Cardiac muscle cell (in vitro differentiated cells and primary cell): Measurements from ENCODE around the gene SEC24C. TPM values are rescaled to one million over a fixed set of nuclear protein-coding genes. Genes with fewer than 3 reads are reported as not detected.

Experiments used
- DNase-seq, 2 donors: peaks; one replicate each; pipeline versions ENCODE4 v3.0.0 to v3.0.0-alpha.2; 2010 to 2017; ENCODE audit warnings: low read depth in 1 of 2, low spot score in 1 of 2
- H3K27ac ChIP-seq: fragments of 200-600 bp; sonication (generic); 2 replicates; pipeline ENCODE4 v1.5.1; 2016
- H3K27me3 ChIP-seq: fragments of 200-600 bp; sonication (generic); 2 replicates; pipeline ENCODE4 v1.6.0; 2016; ENCODE audit warnings: control low read depth
- H3K36me3 ChIP-seq: fragments of 200-600 bp; sonication (generic); 2 replicates; pipeline ENCODE4 v1.5.1; 2016; ENCODE audit warnings: control low read depth
- H3K4me1 ChIP-seq: fragments of 200-600 bp; sonication (generic); 2 replicates; pipeline ENCODE4 v1.8.1; 2017; ENCODE audit warnings: low read depth, mild to moderate bottlenecking, mixed run types
- H3K4me3 ChIP-seq: fragments of 200-600 bp; sonication (generic); 2 replicates; pipeline ENCODE4 v1.5.1; 2016; ENCODE audit warnings: mild to moderate bottlenecking
- H3K9me3 ChIP-seq: fragments of 200-600 bp; sonication (generic); 2 replicates; pipeline ENCODE4 v1.5.1; 2017; ENCODE audit warnings: low read depth, mild to moderate bottlenecking, control low read depth
- polyA plus RNA-seq: library from polyadenylated mRNA; unstranded; fragments of >200 nt; fragmentation: Nextera tagmentation; extraction: Ambion mirVana; gene quantifications from 2 replicates; pipeline ENCODE4 v1.2.1, GENCODE V29; 2016
- total RNA-seq: library from RNA; depleted of rRNA; stranded (reverse); fragments of >200 nt; gene quantifications from 2 replicates; pipeline ENCODE4 v1.2.3, GENCODE V29; 2016
- TF ChIP-seq, protein P1 (sequence below): IDR thresholded peaks from 2 replicates; pipeline ENCODE4 v1.5.1; 2012; ENCODE audit warnings: low read depth, mild to moderate bottlenecking, low read length

SEC24C gene
- total and polyA plus RNA-seq, 2 experiments from 2014 or later: 65.2 to 68.7 TPM

DNA sequence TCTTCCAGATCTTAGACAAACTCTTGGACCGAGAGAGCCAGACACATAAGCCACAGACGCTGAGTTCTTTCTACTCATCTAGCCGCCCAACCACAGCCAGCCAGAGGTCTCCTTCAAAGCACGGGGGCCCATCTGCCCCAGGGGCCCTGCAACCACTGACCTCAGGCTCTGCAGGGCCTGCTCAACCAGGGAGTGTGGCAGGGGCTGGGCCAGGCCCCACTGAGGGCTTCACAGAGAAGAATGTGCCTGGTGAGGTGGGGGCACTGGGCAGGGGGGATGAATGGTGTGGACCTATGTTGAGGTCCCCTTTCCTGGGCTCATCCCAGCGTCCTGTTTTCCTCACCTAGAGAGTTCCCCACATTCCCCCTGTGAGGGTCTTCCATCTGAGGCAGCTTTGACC is 52.6 kb downstream of the SEC24C start:
- H3K27ac ChIP-seq: no peak overlapping the region
- H3K36me3 ChIP-seq: peaks cover 26% of the 10 kb centered on the region
- H3K4me1 ChIP-seq: no peaks in the 10 kb centered on the region
- no peak for DNase-seq
- H3K9me3 ChIP-seq: no peaks in the 10 kb centered on the region
- H3K4me3 ChIP-seq: no peak overlapping the region
- TF ChIP-seq, protein P1, sequence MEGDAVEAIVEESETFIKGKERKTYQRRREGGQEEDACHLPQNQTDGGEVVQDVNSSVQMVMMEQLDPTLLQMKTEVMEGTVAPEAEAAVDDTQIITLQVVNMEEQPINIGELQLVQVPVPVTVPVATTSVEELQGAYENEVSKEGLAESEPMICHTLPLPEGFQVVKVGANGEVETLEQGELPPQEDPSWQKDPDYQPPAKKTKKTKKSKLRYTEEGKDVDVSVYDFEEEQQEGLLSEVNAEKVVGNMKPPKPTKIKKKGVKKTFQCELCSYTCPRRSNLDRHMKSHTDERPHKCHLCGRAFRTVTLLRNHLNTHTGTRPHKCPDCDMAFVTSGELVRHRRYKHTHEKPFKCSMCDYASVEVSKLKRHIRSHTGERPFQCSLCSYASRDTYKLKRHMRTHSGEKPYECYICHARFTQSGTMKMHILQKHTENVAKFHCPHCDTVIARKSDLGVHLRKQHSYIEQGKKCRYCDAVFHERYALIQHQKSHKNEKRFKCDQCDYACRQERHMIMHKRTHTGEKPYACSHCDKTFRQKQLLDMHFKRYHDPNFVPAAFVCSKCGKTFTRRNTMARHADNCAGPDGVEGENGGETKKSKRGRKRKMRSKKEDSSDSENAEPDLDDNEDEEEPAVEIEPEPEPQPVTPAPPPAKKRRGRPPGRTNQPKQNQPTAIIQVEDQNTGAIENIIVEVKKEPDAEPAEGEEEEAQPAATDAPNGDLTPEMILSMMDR: no peak
- H3K27me3 ChIP-seq: no peaks in the 10 kb centered on the region

DNA sequence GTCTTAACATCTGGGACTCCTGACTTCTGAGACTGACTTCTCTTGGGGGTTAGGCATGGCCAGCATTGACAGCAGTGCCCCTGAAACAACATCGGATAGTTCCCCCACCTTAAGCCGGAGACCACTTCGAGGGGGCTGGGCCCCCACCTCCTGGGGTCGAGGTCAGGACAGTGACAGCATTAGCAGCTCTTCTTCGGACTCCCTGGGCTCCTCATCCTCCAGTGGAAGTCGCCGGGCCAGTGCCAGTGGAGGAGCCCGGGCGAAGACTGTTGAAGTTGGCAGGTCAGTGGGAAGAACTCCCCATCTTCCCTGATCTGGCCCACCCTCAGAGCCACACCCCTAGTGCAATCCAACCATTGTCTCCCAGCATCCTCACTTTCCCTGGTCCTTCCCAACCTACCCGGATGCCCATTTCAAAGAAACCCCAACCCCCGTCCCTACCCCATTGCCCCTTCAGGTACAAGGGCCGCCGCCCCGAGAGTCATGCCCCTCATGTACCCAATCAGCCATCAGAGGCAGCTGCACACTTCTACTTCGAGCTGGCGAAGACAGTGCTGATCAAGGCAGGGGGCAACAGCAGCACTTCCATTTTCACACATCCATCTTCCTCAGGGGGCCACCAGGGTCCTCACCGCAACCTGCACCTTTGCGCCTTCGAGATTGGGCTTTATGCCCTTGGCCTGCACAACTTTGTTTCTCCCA is 53.3 kb downstream of the SEC24C start:
- H3K4me1 ChIP-seq: no peaks in the 10 kb centered on the region
- peaks cover 31% of the 10 kb centered on the region for H3K36me3 ChIP-seq
- TF ChIP-seq, protein P1: no peak

DNA sequence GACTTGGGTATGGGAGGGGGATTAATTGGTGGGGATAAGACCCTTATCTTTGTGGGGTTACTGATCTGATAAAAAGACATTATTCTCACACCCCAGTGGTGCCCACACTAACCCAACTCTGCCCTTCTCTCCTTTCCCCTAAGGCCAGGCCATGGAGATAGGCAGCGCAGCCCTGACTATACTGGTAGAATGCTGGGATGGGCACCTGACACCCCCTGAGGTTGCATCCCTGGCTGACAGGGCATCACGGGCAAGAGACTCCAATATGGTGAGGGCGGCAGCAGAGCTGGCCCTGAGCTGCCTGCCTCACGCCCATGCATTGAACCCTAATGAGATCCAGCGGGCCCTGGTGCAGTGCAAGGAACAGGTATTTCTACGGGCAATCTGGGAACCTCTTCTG is 53.9 kb downstream of the SEC24C start:
- Histone ChIP-seq H3K27me3 (no peaks in the 10 kb centered on the region), H3K36me3 (peaks cover 36% of the 10 kb centered on the region), H3K4me3 (no peak overlapping the region), H3K27ac (no peak overlapping the region), H3K9me3 (no peaks in the 10 kb centered on the region), H3K4me1 (no peaks in the 10 kb centered on the region)
- TF ChIP-seq, protein P1: no peak
- no peak for DNase-seq

More for the DNA sequence above, 53.3 kb downstream of the SEC24C start:
- no peak for DNase-seq
- no peaks in the 10 kb centered on the region for H3K9me3 ChIP-seq
- no peaks in the 10 kb centered on the region for H3K27me3 ChIP-seq
- H3K27ac ChIP-seq: no peak overlapping the region
- no peak overlapping the region for H3K4me3 ChIP-seq

DNA sequence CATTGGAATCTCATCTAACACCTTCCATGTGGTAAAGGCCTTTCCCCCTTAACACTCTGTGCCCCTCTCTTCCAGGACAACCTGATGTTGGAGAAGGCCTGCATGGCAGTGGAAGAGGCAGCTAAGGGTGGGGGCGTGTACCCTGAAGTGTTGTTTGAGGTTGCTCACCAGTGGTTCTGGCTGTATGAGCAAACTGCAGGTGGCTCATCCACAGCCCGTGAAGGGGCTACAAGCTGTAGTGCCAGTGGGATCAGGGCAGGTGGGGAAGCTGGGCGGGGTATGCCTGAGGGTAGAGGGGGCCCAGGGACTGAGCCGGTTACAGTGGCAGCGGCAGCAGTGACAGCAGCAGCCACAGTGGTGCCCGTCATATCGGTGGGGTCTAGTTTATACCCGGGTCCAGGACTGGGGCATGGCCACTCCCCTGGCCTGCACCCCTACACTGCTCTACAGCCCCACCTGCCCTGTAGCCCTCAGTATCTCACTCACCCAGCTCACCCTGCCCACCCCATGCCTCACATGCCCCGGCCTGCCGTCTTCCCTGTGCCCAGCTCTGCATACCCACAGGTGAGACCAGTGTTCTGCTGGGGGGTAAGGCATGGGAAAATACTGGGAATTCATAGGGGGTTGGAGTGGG is 54.9 kb downstream of the SEC24C start:
- no peak overlapping the region for H3K27ac ChIP-seq
- no peak overlapping the region for H3K4me3 ChIP-seq
- no peaks in the 10 kb centered on the region for H3K9me3 ChIP-seq
- H3K27me3 ChIP-seq: no peaks in the 10 kb centered on the region
- no peaks in the 10 kb centered on the region for H3K4me1 ChIP-seq
- DNase-seq: no peak
- TF ChIP-seq, protein P1: no peak
- H3K36me3 ChIP-seq: peaks cover 38% of the 10 kb centered on the region

DNA sequence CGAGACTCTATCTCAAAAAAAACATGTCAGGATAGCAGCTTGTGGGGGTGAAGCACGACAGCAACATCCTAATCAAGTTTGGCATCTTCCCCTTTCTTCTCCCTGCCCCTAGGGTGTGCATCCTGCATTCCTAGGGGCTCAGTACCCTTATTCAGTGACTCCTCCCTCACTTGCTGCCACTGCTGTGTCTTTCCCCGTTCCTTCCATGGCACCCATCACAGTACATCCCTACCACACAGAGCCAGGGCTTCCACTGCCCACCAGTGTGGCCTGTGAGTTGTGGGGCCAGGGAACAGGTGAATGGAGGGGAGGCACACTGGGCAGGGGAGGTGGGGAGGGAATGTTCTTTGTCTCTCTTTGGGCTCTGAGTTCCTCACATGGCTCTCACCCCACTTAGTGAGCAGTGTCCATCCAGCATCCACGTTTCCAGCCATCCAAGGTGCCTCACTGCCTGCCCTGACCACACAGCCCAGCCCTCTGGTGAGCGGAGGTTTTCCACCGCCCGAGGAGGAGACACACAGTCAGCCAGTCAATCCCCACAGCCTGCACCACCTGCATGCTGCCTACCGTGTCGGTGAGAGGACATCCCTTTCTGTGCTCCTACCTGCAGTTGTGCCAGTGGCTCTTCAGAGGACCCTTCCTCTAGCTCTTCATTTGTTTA is 55.9 kb downstream of the SEC24C start:
- H3K36me3 ChIP-seq: peaks cover 34% of the 10 kb centered on the region
- H3K27me3 ChIP-seq: no peaks in the 10 kb centered on the region
- H3K4me1 ChIP-seq: no peaks in the 10 kb centered on the region
- DNase-seq: no peak
- H3K9me3 ChIP-seq: no peaks in the 10 kb centered on the region
- TF ChIP-seq, protein P1: no peak
- no peak overlapping the region for H3K27ac ChIP-seq
- no peak overlapping the region for H3K4me3 ChIP-seq
